A549 (cell line): Measurements from ENCODE around the gene FAM229B.

ENCODE experiments used
- CTCF ChIP-seq: fragments of >200 bp; sonication (Bioruptor Twin); formaldehyde crosslinking; IDR thresholded peaks from 3 replicates; pipeline ENCODE4 v1.5.1; 2016
- JUNB ChIP-seq: fragments of >200 bp; sonication (Bioruptor Twin); formaldehyde crosslinking; IDR thresholded peaks from 2 replicates; pipeline ENCODE4 v1.6.1; 2016
- MYC ChIP-seq: IDR thresholded peaks from 2 replicates; pipeline ENCODE4 v1.6.1; 2012; ENCODE audit warnings: mild to moderate bottlenecking, inconsistent platforms, low read length, improper control_type of control experiment, borderline replicate concordance
- RAD21 ChIP-seq, 2 experiments: fragments of >200 bp in 1 of 2; sonication (Bioruptor Twin) in 1 of 2; formaldehyde crosslinking in 1 of 2; IDR thresholded peaks in 1 of 2; conservative IDR thresholded peaks in 1 of 2; 2 replicates in 1 of 2; 3 replicates in 1 of 2; pipeline ENCODE4 v1.6.1; 2012 to 2018; ENCODE audit warnings: inconsistent platforms in 1 of 2

GRCh38 chr6:112149236-112149635 lies 61.8 kb downstream of the FAM229B start:
- TF ChIP-seq RAD21 (conservative IDR thresholded peaks at IDR 0.05 in 1 of 2, IDR thresholded peaks at IDR 0.05 in 1 of 2) (no peak), CTCF (no peak), JUNB (no peak), MYC (no peak)
